ENCODE measurements around the gene CETN3.
"Not testable (repeated sequence)": the region's sequence is repeated elsewhere in the genome, so short reads cannot be mapped to it uniquely, and the experiment has no call there.

The CETN3 gene

GRCh38 chr5:90381213-90381929, 28.2 kb downstream of the CETN3 start:
- DNase-seq: no peak

- DNase-seq: no peak
These were observed 29.9 kb downstream of the CETN3 start for GRCh38 chr5:90379652-90380051.

GRCh38 chr5:90378752-90379151, 30.8 kb downstream of the CETN3 start:
- DNase-seq: no peak

- not testable (repeated sequence) for DNase-seq
These were observed 38.3 kb downstream of the CETN3 start for GRCh38 chr5:90371269-90371668.

GRCh38 chr5:90368454-90369246, 40.9 kb downstream of the CETN3 start:
- no peak for DNase-seq

- DNase-seq: no peak
These were observed 41.7 kb downstream of the CETN3 start for GRCh38 chr5:90367879-90368278.

- DNase-seq: no peak
These were observed 42.6 kb downstream of the CETN3 start for GRCh38 chr5:90366948-90367347.

- no peak for DNase-seq
These were observed 44.2 kb downstream of the CETN3 start for GRCh38 chr5:90365328-90365727.

GRCh38 chr5:90359073-90359920, 50.3 kb downstream of the CETN3 start:
- DNase-seq: no peak

- DNase-seq: peak; percentile 54
These were observed 52.9 kb downstream of the CETN3 start for GRCh38 chr5:90356622-90357021.

- no peak for DNase-seq
These were observed 53.4 kb downstream of the CETN3 start for GRCh38 chr5:90356176-90356575.

GRCh38 chr5:90355635-90356034, 53.9 kb downstream of the CETN3 start:
- no peak for DNase-seq

GRCh38 chr5:90353254-90353653, 56.3 kb downstream of the CETN3 start:
- DNase-seq: no peak

GRCh38 chr5:90351101-90351500, 58.5 kb downstream of the CETN3 start:
- no peak for DNase-seq

GRCh38 chr5:90347462-90347861, 62.1 kb downstream of the CETN3 start:
- no peak for DNase-seq

- DNase-seq: no peak
These were observed 63.9 kb downstream of the CETN3 start for GRCh38 chr5:90345684-90346083.

GRCh38 chr5:90344689-90345088, 64.9 kb downstream of the CETN3 start:
- no peak for DNase-seq

- not testable (repeated sequence) for DNase-seq
These were observed 65.8 kb downstream of the CETN3 start for GRCh38 chr5:90343731-90344130.

- no peak for DNase-seq
These were observed 67.0 kb downstream of the CETN3 start for GRCh38 chr5:90342576-90342975.
